SJSA1 (cell line): ENCODE measurements around the gene KCNB1. TPM values are rescaled to one million over a fixed set of nuclear protein-coding genes. Genes with fewer than 3 reads are reported as not detected.

Experiments used
- DNase-seq, 2 experiments: peaks; one replicate each; pipeline ENCODE4 v3.0.0-alpha.2; 2015 to 2020; ENCODE audit warnings: low spot score in 2 of 2, low read depth in 1 of 2
- H3K27ac ChIP-seq: fragments of 250-450 bp; sonication (Bioruptor Pico); 2 replicates; pipeline ENCODE4 v1.5.1; 2020; ENCODE audit warnings: mild to moderate bottlenecking, moderate library complexity
- H3K27me3 ChIP-seq: fragments of 250-450 bp; sonication (Bioruptor Pico); replicated peaks from 2 replicates; pipeline ENCODE4 v1.5.1; 2020; ENCODE audit warnings: mild to moderate bottlenecking, moderate library complexity
- H3K36me3 ChIP-seq: fragments of 250-450 bp; sonication (Bioruptor Pico); 2 replicates; pipeline ENCODE4 v1.5.1; 2020; ENCODE audit warnings: mild to moderate bottlenecking
- H3K4me1 ChIP-seq: fragments of 250-450 bp; sonication (Bioruptor Pico); replicated peaks from 2 replicates; pipeline ENCODE4 v1.6.1; 2021; ENCODE audit warnings: mild to moderate bottlenecking
- H3K4me3 ChIP-seq: fragments of 250-450 bp; sonication (Bioruptor Pico); 2 replicates; pipeline ENCODE4 v1.5.1; 2020; ENCODE audit warnings: mild to moderate bottlenecking
- H3K9me3 ChIP-seq: fragments of 250-450 bp; sonication (Bioruptor Pico); replicated peaks from 2 replicates; pipeline ENCODE4 v1.5.1; 2020; ENCODE audit warnings: mild to moderate bottlenecking
- total RNA-seq: library from RNA; depleted of rRNA; stranded (reverse); fragments of >200 nt; shearing (Covaris generic); gene quantifications from 2 replicates; pipeline ENCODE4 v1.2.3, GENCODE V29; 2014

KCNB1 gene
- total RNA-seq, 1 experiment from 2014 or later = 0.05 TPM

DNA sequence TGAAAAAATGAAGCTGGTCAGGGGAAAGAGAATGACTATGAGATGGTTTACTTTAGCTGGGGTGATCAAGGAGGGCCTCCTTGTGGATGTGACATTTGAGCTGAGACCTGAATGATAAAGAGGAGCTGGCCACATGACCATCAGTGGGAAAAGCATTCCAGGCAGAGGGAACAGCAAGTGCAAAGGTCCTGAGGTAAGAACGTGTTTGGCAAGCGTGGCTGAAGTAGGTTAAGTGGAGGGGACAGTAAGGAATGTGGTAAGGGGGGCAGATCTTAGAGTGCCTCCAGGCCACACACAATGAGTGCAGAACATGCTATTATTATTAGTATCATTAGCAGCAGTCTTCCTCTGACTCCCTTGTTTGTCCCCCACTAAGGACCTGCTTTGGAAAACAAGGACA is 92.6 kb downstream of the KCNB1 start:
- peaks cover 9% of the 10 kb centered on the region for H3K4me1 ChIP-seq
- H3K9me3 ChIP-seq = no peaks in the 10 kb centered on the region
- H3K27ac ChIP-seq = no peak overlapping the region
- H3K4me3 ChIP-seq = no peak overlapping the region
- no peaks in the 10 kb centered on the region for H3K27me3 ChIP-seq
- no peaks in the 10 kb centered on the region for H3K36me3 ChIP-seq
- DNase-seq = no peak

DNA sequence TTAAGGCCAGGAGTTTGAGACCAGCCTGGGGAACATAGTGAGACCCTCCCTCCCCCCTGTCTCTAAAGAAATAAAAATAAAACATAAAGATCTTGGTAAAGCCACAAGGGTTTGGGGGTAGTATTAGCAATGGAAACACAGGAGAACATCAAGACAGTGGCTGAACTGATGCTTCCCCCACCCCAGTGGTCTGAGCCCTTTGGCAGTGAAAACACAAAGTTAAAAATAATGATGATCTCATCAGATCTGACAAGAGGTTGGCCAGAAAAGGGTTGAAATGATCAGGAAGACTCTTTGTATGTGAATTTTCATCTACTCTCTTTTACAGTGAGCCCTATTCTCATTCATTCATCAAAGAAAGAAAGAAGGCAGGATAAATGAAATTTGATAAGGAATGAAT is 93.7 kb downstream of the KCNB1 start:
- Histone ChIP-seq H3K27me3 (no peaks in the 10 kb centered on the region), H3K9me3 (no peaks in the 10 kb centered on the region), H3K4me3 (no peak overlapping the region), H3K27ac (no peak overlapping the region), H3K4me1 (no peaks in the 10 kb centered on the region; the same call in 1 of the 2 replicates), H3K36me3 (no peaks in the 10 kb centered on the region)
- no peak for DNase-seq

DNA sequence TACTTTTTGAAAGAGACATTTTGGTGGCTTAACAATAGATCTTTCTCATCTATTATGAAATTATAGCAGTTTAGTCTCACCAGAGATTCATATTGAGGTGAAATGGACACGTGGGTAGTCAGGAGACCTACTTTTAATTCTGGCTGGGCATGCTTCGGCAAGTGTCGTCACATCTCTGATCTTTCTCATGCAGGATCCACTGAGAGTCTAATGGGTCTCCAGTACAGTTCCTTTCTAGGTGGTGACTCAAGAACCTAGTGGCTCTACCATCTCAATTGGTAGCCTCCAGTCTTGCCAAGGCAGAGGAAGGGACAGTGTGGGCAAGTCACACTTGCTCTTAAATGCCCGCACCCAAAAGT is 94.9 kb downstream of the KCNB1 start:
- Histone ChIP-seq H3K4me3 (no peak overlapping the region), H3K27me3 (no peaks in the 10 kb centered on the region), H3K27ac (no peak overlapping the region), H3K36me3 (no peaks in the 10 kb centered on the region), H3K9me3 (no peaks in the 10 kb centered on the region), H3K4me1 (no peaks in the 10 kb centered on the region)
- no peak for DNase-seq

DNA sequence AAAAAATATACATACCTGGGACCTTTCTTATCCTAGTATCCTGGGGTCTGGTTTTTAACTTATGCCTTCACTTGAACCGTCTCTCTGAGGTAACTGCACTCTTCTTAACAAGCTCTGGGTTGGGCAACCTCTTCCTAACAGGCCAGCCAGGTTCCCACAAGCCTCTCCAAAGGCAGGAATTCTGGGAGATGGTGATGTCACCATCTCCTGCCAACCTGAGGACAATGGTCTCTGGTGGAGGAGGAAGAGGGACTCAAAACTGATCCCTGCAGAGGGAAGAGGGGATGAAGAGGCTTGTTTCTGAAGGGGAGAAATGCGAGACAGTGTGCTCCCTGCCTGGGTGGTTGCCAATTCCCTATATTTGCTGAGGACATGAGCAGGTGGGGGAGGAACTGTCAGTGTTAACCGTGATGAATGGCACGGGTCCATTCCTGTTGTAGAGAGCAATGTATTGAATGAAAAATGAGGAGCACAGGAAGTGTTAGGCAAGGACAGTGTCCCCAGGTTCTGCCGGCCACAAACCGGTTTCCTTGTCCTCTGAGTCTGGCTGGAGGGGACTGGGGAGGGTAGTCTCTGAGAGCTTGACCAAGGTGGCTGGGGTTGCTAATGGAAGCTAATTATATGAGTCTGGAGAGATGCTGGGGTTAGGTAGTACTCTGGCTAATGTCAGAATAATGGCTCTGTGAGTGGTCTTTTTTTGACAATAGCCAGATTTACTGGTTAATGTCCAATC is 95.5 kb downstream of the KCNB1 start:
- H3K4me3 ChIP-seq = no peak overlapping the region
- H3K9me3 ChIP-seq = no peaks in the 10 kb centered on the region
- no peaks in the 10 kb centered on the region for H3K4me1 ChIP-seq
- no peak overlapping the region for H3K27ac ChIP-seq
- H3K27me3 ChIP-seq = no peaks in the 10 kb centered on the region
- DNase-seq = no peak
- H3K36me3 ChIP-seq = no peaks in the 10 kb centered on the region

DNA sequence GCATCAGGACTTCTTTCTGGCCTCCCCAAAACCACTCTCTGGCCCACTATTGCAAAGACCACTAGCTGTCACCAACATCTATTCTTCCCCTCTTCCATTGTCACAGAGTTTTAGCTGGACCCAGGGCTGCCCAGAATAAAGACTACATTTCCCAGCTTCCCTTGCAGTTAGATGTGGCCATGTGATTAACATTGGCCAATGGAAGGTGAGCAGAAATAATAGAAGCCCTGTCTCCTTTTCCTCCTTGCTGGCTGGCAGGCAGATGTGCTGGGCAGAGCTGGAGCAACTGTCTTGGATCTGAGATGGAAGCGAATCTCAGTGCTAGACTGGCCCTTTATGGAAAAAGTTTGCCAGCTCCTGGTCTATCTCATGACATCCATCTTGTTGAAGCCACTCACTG is 97.0 kb downstream of the KCNB1 start:
- Histone ChIP-seq H3K27me3 (no peaks in the 10 kb centered on the region), H3K9me3 (no peaks in the 10 kb centered on the region), H3K4me3 (no peak overlapping the region), H3K4me1 (no peaks in the 10 kb centered on the region), H3K36me3 (no peaks in the 10 kb centered on the region), H3K27ac (no peak overlapping the region)
- peak in 1 of 2 experiments; percentile 21 for DNase-seq

DNA sequence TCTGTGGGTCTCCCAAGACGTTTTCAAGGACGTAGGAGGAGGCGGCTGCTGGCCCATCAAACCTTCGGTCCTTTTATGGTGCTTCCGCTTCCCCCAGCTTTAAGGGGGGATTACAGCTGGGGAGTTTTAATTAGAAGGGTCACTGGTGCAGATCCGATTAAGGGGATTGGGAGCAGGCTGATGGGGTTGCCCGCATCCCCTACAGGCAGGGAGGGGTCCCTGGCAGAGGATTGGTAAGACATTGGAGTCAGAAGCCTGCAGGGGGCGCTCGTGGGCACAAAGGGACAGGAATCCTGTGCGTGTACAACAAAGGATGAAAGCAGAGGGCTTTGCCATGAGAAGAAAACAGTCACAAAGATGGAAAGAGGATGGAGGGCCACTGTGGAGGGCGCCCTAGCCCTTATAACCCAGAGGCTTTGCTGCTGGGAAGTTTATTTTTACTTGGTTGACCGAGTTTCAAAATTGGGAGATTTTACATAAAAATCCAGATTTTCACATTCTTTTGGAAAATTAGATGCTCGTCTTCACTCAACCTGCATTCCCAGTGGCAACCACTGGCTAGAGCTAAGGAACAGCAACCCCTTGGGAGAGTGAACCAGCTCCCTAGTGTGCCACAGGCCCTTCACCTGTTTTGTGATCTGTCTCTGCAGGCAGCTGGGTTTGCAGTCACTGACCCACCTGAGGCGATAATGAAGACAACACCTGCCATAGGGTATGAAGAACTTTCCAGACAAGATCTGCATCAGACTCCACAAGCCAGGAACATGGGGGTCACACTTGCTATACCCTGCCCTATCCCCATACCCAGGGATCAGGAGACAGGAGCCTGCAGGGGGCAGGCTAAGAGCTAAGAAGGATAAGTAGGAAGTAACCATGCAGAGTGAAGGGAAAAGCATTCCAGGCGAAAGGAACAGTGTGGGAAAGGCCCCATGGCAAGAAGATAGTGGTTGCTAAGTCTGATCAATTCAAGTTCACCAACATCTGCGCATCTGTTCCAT is 97.7 kb downstream of the KCNB1 start:
- Histone ChIP-seq H3K4me3 (no peak overlapping the region), H3K27ac (no peak overlapping the region), H3K27me3 (no peaks in the 10 kb centered on the region), H3K9me3 (no peaks in the 10 kb centered on the region), H3K4me1 (no peaks in the 10 kb centered on the region), H3K36me3 (no peaks in the 10 kb centered on the region)
- peak; percentile 56 to 87 for DNase-seq

DNA sequence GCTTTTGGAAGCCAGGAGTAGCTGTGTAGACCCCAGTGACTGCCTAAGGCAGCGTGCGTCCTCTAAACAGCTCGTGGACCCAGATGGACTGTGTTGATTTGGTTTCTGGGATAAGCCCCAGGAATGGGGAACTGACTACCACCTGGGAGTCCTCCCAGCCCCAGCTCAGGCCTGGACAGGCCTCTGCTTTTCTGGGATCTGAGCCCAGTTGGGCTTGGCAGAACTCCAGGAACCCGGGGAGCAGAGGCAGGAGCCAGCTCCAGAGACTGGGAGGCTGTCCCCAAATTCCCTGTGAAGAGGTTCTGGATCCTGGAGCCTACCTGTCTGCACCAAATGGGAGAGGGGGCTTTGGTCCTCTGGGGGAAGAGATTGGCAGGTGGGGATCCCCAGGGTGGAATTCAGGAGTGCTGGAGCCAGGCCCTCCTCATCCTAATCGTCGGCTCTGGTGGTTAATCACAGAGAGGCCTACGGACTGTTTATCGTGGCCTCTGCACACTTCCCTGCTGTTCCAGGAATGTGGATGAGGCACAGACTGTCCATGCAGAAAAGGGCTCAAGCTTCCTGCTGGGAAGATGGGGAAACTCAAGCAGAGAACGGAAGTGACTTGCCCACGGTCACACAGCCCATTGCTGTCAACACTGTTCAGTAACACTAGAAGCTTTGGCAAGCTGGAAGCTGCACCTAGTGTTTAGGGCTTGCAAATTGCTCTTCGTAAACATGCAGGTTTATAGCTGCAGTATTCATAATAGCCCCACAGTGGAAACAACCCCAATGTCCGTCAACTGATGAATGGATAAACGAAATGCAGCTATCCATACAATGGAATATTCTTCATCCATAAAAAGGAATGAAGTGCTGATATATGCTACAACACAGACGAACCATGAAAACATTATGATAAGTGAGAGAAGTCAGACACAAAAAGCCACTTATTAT is 100.6 kb downstream of the KCNB1 start:
- Histone ChIP-seq H3K4me3 (no peak overlapping the region), H3K27me3 (no peaks in the 10 kb centered on the region), H3K4me1 (no peaks in the 10 kb centered on the region), H3K9me3 (no peaks in the 10 kb centered on the region), H3K36me3 (no peaks in the 10 kb centered on the region), H3K27ac (no peak overlapping the region)
- no peak for DNase-seq

DNA sequence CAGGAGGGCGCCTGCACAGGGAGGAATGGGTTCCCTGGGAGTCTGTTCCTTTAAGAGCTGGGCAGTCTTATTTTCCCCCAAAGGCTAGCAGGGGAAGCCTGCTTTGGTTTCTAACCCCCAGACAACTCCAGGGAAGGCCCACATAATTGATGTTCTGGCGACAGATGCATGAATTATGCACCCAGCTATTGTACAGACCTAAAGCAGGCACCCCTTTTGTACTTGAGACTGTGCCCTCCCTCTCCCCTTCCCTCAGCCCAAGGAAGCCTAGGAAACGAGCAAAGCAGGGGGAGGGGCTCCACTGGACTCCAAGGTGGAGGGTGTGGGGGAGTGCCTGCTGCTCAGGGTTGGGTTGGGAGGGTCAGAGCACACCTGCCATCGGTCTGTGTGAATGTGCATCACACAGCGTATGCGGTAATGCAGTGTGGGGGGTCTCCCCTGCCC is 102.1 kb downstream of the KCNB1 start:
- Histone ChIP-seq H3K27ac (no peak overlapping the region), H3K9me3 (no peaks in the 10 kb centered on the region), H3K4me3 (no peak overlapping the region), H3K27me3 (no peaks in the 10 kb centered on the region), H3K4me1 (no peaks in the 10 kb centered on the region), H3K36me3 (no peaks in the 10 kb centered on the region)
- no peak for DNase-seq

DNA sequence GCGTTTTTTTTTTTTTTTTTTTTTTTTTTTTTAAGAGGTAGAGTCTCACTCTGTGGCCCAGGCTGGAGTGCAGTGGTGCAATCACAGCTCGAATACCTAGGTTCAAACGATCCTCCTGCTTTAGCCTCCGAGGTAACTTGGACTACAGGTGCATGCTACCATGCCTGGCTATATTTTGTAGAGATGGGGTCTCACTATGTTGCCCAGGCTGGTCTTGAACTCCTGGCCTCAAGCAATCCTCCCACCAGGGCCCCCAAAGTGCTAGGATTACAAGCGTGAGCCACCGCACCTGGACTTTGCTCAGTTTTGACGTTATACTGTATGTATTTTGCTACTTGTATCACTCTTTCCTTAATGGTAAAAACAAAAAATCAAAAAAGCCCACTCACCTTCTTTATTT is 103.1 kb downstream of the KCNB1 start:
- H3K27me3 ChIP-seq = no peaks in the 10 kb centered on the region
- H3K9me3 ChIP-seq = no peaks in the 10 kb centered on the region
- no peak overlapping the region for H3K27ac ChIP-seq
- H3K36me3 ChIP-seq = no peaks in the 10 kb centered on the region
- no peaks in the 10 kb centered on the region for H3K4me1 ChIP-seq
- no peak for DNase-seq
- H3K4me3 ChIP-seq = no peak overlapping the region

DNA sequence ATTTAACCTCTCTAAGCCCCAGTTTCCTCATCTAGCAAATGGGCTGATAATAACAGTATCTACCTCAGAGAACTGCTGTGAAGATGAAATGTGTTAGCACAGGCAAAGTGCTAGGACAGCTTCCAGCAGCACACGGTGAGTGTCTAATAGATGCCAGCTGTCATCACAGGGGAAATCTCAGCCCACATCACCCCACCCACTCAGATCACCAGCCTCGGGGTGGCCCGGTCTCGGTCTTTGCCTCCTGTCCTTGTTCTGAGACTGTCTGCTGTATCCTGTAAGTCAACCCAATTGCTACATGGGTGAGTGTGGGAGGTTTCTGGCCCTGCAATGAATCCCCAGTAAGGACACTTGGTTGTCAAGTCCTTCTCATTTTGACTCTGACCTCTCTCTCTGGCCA is 105.1 kb downstream of the KCNB1 start:
- Histone ChIP-seq H3K36me3 (no peaks in the 10 kb centered on the region), H3K9me3 (no peaks in the 10 kb centered on the region), H3K4me1 (no peaks in the 10 kb centered on the region), H3K4me3 (no peak overlapping the region), H3K27me3 (no peaks in the 10 kb centered on the region), H3K27ac (no peak overlapping the region)
- DNase-seq = no peak

DNA sequence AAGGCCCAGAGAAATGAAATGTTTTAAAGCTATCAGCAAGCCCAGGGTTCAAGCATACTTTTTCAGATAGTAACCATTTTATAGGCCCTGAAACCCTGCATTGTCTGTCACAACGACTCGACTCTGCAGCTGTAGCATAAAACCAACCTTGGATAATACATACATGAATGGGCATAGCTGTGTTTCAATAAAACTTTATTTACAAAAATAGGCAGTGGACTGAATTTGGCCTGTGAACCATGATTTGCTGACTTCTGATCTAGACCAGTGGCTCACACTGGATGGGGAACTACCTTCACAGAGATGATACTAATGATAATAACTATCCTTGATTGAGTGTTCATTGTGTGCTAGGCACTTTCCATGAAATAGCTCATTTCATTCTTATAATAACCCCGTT is 107.3 kb downstream of the KCNB1 start:
- Histone ChIP-seq H3K36me3 (no peaks in the 10 kb centered on the region), H3K27ac (no peak overlapping the region), H3K9me3 (no peaks in the 10 kb centered on the region), H3K4me3 (no peak overlapping the region), H3K27me3 (no peaks in the 10 kb centered on the region), H3K4me1 (no peaks in the 10 kb centered on the region)
- DNase-seq = no peak

DNA sequence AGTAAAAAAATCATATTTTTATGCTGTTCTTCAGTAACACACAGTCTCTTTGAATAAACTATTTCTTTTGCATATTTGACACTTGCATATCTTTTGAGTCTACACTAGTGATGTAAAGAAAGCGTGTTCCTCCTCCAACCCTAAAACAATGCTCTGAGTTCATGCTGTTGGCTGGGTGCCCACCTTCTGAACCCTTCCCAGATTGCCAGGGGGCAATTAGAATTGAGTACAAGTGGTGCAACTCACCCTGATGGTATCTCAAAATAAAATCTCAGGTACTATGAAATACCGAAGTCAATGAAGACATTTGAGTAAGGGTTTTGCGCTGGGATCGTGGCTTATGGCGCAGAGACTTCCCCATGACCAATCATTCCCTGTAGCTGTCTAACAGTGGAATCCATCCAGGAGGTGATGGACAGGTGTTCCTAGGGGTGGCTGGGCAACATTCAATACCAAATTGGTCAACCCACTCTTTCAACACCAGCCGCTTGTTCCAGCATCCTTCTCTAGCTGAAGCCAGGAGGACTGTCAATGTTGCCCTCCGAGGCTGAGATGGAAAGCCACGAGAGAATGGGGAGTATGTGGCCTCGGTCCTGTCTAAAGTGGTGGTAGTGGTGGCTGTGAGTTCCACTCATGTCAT is 110.3 kb downstream of the KCNB1 start:
- Histone ChIP-seq H3K27me3 (no peaks in the 10 kb centered on the region), H3K36me3 (no peaks in the 10 kb centered on the region), H3K27ac (no peak overlapping the region), H3K9me3 (no peaks in the 10 kb centered on the region), H3K4me3 (no peak overlapping the region), H3K4me1 (no peaks in the 10 kb centered on the region)
- DNase-seq = no peak

DNA sequence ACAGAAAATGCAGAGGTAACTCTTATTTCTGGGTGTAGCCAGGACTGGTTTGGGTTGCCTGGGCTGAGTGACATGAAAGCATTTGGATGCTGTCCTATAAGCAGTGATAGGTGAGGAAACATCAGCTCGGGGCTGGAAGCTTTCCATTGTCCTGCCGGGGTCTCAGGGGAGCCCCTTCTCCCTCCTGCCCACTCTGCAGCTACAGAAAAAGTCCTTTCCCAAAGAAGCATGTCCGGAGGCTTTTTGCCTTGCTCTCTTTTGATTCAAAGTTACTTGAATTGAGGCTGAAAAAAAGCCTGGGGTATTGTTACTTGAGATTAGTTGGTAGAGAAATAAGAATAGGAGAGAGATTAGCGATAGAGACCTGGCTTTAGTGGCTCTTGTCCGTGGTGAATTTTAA is 113.9 kb downstream of the KCNB1 start:
- H3K27ac ChIP-seq = no peak overlapping the region
- no peak for DNase-seq
- no peaks in the 10 kb centered on the region for H3K27me3 ChIP-seq
- H3K36me3 ChIP-seq = no peaks in the 10 kb centered on the region
- no peaks in the 10 kb centered on the region for H3K9me3 ChIP-seq
- no peak overlapping the region for H3K4me3 ChIP-seq
- no peaks in the 10 kb centered on the region for H3K4me1 ChIP-seq
